GM12864 (cell line): ENCODE results near the gene SLC39A7.

Source experiments
- DNase-seq: peaks from one replicate; pipeline ENCODE4 v3.0.0-alpha.2; 2011; ENCODE audit warnings: low read depth
- H3K4me3 ChIP-seq: 2 replicates; pipeline ENCODE4 v1.5.1; 2011; ENCODE audit warnings: mild to moderate bottlenecking, low read depth, low read length, control low read depth
- TF ChIP-seq, protein P1 (sequence below): IDR thresholded peaks from 2 replicates; pipeline ENCODE4 v1.5.1; 2011; ENCODE audit warnings: low read depth, mild to moderate bottlenecking, moderate library complexity, low read length, control low read depth, inconsistent platforms; ENCODE audit errors: missing control alignments

The SLC39A7 gene

GRCh38 chr6:33166363-33166762 is 34.3 kb upstream of the SLC39A7 start:
- no peak for DNase-seq
- H3K4me3 ChIP-seq: no peak overlapping the region
- TF ChIP-seq, protein P1, sequence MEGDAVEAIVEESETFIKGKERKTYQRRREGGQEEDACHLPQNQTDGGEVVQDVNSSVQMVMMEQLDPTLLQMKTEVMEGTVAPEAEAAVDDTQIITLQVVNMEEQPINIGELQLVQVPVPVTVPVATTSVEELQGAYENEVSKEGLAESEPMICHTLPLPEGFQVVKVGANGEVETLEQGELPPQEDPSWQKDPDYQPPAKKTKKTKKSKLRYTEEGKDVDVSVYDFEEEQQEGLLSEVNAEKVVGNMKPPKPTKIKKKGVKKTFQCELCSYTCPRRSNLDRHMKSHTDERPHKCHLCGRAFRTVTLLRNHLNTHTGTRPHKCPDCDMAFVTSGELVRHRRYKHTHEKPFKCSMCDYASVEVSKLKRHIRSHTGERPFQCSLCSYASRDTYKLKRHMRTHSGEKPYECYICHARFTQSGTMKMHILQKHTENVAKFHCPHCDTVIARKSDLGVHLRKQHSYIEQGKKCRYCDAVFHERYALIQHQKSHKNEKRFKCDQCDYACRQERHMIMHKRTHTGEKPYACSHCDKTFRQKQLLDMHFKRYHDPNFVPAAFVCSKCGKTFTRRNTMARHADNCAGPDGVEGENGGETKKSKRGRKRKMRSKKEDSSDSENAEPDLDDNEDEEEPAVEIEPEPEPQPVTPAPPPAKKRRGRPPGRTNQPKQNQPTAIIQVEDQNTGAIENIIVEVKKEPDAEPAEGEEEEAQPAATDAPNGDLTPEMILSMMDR: no peak

DNA sequence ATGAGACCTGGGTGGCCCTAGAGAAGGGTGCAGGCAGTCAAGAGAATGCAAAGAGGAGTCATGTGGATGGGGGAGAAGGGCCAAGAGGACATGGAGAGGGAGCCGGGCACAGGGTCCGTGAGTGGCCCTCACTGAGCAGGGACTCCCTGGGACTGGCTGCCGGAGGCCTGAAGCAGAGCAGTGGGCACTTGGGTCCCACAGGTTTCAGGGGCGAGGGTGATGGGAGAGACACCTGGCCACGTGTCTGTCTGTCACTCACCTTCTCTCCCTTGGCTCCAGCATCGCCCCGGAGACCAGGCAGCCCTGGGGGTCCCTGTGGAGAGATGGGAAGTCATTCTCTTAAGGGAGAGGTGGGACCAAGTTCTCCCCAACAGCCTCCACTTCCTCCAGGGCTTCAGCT is 33.9 kb upstream of the SLC39A7 start:
- H3K4me3 ChIP-seq: no peak overlapping the region
- no peak for DNase-seq
- TF ChIP-seq, protein P1: no peak

GRCh38 chr6:33167374-33168283 is 33.0 kb upstream of the SLC39A7 start:
- DNase-seq: no peak

DNA sequence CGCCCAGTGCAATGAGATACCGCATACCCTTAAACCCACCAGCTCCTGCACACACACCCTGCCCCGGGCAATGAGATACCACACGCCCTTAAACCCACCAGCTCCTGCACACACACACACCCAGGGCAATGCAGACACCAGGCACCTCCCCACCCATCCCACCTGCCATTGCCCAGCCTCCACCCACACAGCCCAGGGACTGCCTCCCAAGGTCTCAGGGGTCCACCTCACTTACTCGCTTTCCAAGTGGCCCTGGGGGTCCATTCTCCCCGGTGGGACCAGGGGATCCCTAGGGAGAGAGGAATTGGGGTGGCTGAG is 32.4 kb upstream of the SLC39A7 start:
- no peak for DNase-seq
- TF ChIP-seq, protein P1: no peak
- H3K4me3 ChIP-seq: no peak overlapping the region

More at GRCh38 chr6:33167374-33168283, 33.0 kb upstream of the SLC39A7 start:
- no peak overlapping the region for H3K4me3 ChIP-seq
- TF ChIP-seq, protein P1: no peak

- H3K4me3 ChIP-seq: no peak overlapping the region
- TF ChIP-seq, protein P1: no peak
- no peak for DNase-seq
These were observed 32.0 kb upstream of the SLC39A7 start for GRCh38 chr6:33168639-33169038.

- H3K4me3 ChIP-seq: no peak overlapping the region
- TF ChIP-seq, protein P1: no peak
- no peak for DNase-seq
These were observed 31.1 kb upstream of the SLC39A7 start for GRCh38 chr6:33169291-33170175.
